Gastroesophageal sphincter (tissue), 4 donors: ENCODE measurements around the gene NODAL. TPM values are rescaled to one million over a fixed set of nuclear protein-coding genes. Genes with fewer than 3 reads are reported as not detected.

ENCODE experiments used
- ATAC-seq: fragments of 150-250 bp; one replicate; pipeline ENCODE4 v1.9.1; 2016; ENCODE audit warnings: mild to moderate bottlenecking, moderate library complexity
- H3K27ac ChIP-seq, 4 donors: fragments of 200-600 bp; sonication (generic) in 3 of 4; 1 replicate in 3 of 4; 2 replicates in 1 of 4; pipeline ENCODE4 v1.5.1; 2016 to 2019
- H3K27me3 ChIP-seq: fragments of 200-600 bp; sonication (generic); one replicate; pipeline ENCODE4 v1.5.1; 2019
- H3K36me3 ChIP-seq, 2 donors: fragments of 200-600 bp; sonication (generic); one replicate each; pipeline ENCODE4 v1.5.1; 2019; ENCODE audit warnings: control low read depth in 1 of 2
- H3K4me1 ChIP-seq, 3 donors: fragments of 200-600 bp; sonication (generic); 1 replicate in 2 of 3; 2 replicates in 1 of 3; pipeline ENCODE4 v1.5.1; 2016 to 2019; ENCODE audit warnings: control low read depth in 2 of 3
- H3K4me3 ChIP-seq, 2 donors: fragments of 200-600 bp; sonication (generic); one replicate each; pipeline ENCODE4 v1.5.1; 2019; ENCODE audit warnings: mild to moderate bottlenecking in 1 of 2, moderate library complexity in 1 of 2
- H3K9me3 ChIP-seq, 3 donors: fragments of 200-600 bp; sonication (generic); one replicate each; pipeline ENCODE4 v1.5.1; 2017 to 2019; ENCODE audit warnings: control low read depth in 2 of 3
- EP300 ChIP-seq: sonication (generic); formaldehyde crosslinking; IDR thresholded peaks from one replicate; pipeline ENCODE4 v1.6.1; 2017; ENCODE audit warnings: antibody characterized with exemption, mild to moderate bottlenecking
- POLR2A ChIP-seq, 2 donors: fragments of 450-650 bp; IDR thresholded peaks; one replicate each; pipeline ENCODE4 v1.6.1; 2017; ENCODE audit warnings: antibody characterized with exemption in 2 of 2, mild to moderate bottlenecking in 2 of 2, moderate library complexity in 1 of 2
- POLR2AphosphoS5 ChIP-seq: sonication (generic); formaldehyde crosslinking; IDR thresholded peaks from one replicate; pipeline ENCODE4 v1.6.1; 2017; ENCODE audit warnings: antibody characterized with exemption
- WGBS, 2 donors: methylation state at CpG; one replicate each; pipeline ENCODE4 v1.1.5; 2018; ENCODE audit warnings: low coverage in 1 of 2; 5-methylcytosine and 5-hydroxymethylcytosine counted together
- total RNA-seq, 4 donors: library from RNA; depleted of rRNA; stranded (reverse); fragments of >200 nt; gene quantifications; one replicate each; pipeline ENCODE4 v1.1.0, GENCODE V29; 2016
- TF ChIP-seq, protein P1 (sequence below), 4 experiments: fragments of 200-600 bp in 2 of 4; fragments of 450-650 bp in 2 of 4; sonication (generic) in 1 of 4; IDR thresholded peaks; one replicate each; pipeline ENCODE4 v1.5.1; 2017 to 2019; ENCODE audit warnings: antibody characterized with exemption in 4 of 4, mild to moderate bottlenecking in 2 of 4, moderate library complexity in 2 of 4

NODAL gene
- total RNA-seq, 4 donors from 2014 or later, result 0.40 TPM; not detected in 3

DNA sequence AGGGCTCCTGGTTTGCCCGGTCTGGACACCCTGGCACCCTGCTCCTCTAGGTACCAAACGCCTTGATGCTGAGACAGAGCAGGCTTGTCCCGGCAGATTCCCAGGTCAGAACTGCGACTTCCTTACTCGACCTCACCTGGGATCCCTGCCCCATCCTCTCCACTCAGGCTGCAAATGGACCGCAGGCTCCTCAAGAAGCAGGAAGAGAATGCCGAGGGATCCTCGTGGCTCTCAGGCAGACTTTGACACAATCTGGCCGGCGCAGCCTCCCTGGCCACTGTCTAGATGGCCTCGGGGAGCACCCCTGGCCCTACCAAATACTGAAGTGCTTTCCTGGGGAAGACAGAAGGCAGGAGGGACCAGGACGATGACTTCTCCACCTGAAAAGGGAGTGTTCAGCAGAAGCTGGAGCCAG lies 421 bp upstream of the NODAL start:
- no peak overlapping the region for H3K27ac ChIP-seq
- WGBS, 2 donors, result 60% methylated on average over 1 of the region's 12 CpGs; no CpG with 5 or more reads in 1 of the 2 donors
- peaks cover 0 to 41% (median 17%) of the 10 kb centered on the region in 3 donors for H3K4me1 ChIP-seq
- no peaks in the 10 kb centered on the region for H3K9me3 ChIP-seq
- no peaks in the 10 kb centered on the region for H3K36me3 ChIP-seq
- TF ChIP-seq, protein P1, sequence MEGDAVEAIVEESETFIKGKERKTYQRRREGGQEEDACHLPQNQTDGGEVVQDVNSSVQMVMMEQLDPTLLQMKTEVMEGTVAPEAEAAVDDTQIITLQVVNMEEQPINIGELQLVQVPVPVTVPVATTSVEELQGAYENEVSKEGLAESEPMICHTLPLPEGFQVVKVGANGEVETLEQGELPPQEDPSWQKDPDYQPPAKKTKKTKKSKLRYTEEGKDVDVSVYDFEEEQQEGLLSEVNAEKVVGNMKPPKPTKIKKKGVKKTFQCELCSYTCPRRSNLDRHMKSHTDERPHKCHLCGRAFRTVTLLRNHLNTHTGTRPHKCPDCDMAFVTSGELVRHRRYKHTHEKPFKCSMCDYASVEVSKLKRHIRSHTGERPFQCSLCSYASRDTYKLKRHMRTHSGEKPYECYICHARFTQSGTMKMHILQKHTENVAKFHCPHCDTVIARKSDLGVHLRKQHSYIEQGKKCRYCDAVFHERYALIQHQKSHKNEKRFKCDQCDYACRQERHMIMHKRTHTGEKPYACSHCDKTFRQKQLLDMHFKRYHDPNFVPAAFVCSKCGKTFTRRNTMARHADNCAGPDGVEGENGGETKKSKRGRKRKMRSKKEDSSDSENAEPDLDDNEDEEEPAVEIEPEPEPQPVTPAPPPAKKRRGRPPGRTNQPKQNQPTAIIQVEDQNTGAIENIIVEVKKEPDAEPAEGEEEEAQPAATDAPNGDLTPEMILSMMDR (IDR thresholded peaks at IDR 0.05), result no peak
- TF ChIP-seq POLR2A (IDR thresholded peaks at IDR 0.05), result no peak
- TF ChIP-seq EP300, result no peak
- no peak for TF ChIP-seq POLR2AphosphoS5
- H3K27me3 ChIP-seq, result peaks cover 40% of the 10 kb centered on the region
- no peak overlapping the region for H3K4me3 ChIP-seq
- ATAC-seq, result no peak

DNA sequence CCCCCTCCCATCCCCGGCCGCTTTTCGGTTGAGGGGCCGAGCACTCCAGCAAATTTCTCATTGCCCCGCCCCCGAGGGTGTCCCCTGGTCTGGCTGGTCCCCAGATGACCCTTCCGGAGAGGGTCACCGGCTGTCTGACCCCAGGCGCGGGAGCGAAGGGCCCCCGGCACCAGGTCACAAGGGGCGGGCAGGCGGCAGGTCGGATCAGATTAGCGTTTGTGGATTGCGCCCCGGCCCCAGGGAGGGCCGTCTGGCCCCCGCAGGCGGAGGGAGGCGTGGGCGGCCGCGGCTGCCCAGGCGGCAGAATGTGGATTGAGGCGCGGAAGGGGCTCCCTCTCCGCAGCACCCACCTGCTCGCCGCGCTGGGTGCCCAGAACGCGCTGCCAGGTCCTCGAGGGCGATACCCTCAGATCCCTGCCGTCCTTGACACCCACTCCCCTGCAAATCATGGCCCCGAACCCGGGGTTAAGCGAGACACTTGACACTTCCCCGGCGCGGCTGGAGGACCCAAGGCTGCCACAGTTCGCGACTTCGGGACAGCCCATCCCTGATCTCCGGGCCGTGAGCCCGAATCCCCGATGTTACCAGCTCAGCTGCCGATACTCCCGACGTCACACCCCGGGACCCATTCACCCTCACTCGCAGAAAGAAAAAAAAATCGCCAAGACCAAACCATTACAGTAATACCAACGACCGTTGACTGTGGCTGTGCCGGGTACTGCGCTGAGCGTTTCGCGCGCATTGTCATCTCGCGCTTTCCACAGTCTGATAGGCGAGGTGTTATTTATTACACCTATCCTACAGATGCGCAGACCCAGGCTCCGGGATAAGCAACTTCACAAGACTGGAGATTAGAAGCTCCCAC lies 953 bp downstream of the NODAL start:
- no peak overlapping the region for H3K27ac ChIP-seq
- H3K27me3 ChIP-seq, result peaks cover 40% of the 10 kb centered on the region
- peaks cover 0 to 28% (median 14%) of the 10 kb centered on the region in 3 donors for H3K4me1 ChIP-seq
- peak overlapping the region in 1 of 2 donors; percentile 41 for H3K4me3 ChIP-seq
- WGBS, 2 donors, result 0 to 30% methylated on average over 2 to 5 of the region's 69 CpGs
- TF ChIP-seq POLR2A (IDR thresholded peaks at IDR 0.05), result no peak
- no peak for TF ChIP-seq EP300
- TF ChIP-seq, protein P1 (IDR thresholded peaks at IDR 0.05), result no peak
- no peak for TF ChIP-seq POLR2AphosphoS5
- ATAC-seq, result no peak
- peaks cover 0 to 5% of the 10 kb centered on the region in 2 donors for H3K36me3 ChIP-seq
- no peaks in the 10 kb centered on the region for H3K9me3 ChIP-seq

DNA sequence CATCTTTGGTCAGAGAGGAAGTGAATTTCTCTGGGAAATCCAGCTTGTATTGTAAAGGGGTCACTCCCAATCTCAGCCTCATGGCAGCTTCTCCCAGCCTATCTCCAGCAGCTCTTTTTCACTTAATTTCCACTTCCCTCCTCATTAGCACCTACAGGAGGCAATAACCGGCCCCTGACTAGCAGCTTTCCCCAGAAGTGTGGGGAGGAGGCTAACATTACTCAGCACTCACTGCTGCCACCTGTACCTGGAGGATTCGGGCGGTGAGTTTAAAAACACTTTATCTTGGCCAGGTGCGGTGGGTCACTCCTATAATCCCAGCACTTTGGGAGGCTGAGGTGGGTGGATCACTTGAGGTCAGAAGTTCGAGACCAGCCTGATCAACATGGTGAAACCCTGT lies 3.8 kb downstream of the NODAL start:
- ATAC-seq, result no peak
- peaks cover 34% of the 10 kb centered on the region for H3K27me3 ChIP-seq
- 85 to 92% methylated on average over 4 to 5 of the region's 5 CpGs for WGBS, 2 donors

DNA sequence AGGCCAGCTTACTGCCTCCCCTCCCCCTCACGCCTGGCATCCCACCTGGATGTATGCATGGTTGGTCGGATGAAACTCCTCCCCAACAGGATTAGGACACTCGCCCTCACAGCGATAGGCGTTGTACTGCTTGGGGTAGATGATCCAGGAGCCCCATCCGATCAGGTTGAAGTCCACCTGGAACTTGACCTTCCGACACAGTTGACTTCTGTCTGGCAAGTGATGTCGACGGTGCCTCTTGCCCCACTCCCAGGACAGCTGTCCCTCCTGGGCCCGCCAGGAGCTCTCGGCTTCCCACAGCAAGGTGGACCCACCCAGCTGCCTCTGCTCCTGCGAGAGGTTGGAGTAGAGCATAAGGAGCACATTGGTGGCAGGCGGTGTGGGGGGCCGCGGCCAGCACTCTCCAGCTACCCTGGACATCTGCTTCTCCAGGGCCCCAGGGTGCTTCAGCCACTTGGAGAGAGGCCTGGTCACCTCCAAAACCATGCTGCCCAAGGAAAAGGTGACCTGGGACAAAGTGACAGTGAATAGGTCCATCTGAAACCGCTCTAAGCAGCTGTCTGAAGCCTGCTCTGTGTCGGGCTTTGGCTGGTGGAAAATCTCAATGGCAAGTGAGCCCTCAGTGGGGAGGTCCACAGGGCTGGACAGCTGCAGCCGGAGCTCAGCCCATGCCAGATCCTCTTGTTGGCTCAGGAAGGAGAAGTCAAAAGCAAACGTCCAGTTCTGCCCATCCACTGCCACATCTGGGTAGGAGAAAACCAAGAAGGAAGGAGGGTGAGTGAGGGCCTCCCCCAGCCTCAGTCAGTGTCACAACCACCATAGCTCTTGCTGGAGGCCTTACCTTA lies 6.0 kb downstream of the NODAL start:
- 75% methylated on average over 4 of the region's 19 CpGs; no CpG with 5 or more reads in 1 of the 2 donors for WGBS, 2 donors
- peaks cover 0 to 46% (median 22%) of the 10 kb centered on the region in 3 donors for H3K4me1 ChIP-seq
- peaks cover 12% of the 10 kb centered on the region for H3K27me3 ChIP-seq
- H3K4me3 ChIP-seq, result no peak overlapping the region
- ATAC-seq, result no peak
- H3K9me3 ChIP-seq, result no peaks in the 10 kb centered on the region
- peaks cover 0 to 11% of the 10 kb centered on the region in 2 donors for H3K36me3 ChIP-seq
- TF ChIP-seq POLR2AphosphoS5, result no peak
- no peak for TF ChIP-seq EP300
- TF ChIP-seq, protein P1 (IDR thresholded peaks at IDR 0.05), result no peak
- TF ChIP-seq POLR2A (IDR thresholded peaks at IDR 0.05), result no peak
- no peak overlapping the region for H3K27ac ChIP-seq

More for the DNA sequence above, 3.8 kb downstream of the NODAL start:
- H3K4me3 ChIP-seq, result no peak overlapping the region
- TF ChIP-seq POLR2A (IDR thresholded peaks at IDR 0.05) (no peak), EP300 (no peak)
- TF ChIP-seq, protein P1 (IDR thresholded peaks at IDR 0.05), result no peak
- H3K4me1 ChIP-seq, result peaks cover 0 to 37% (median 14%) of the 10 kb centered on the region in 3 donors
- H3K36me3 ChIP-seq, result peaks cover 0 to 11% of the 10 kb centered on the region in 2 donors
- no peaks in the 10 kb centered on the region for H3K9me3 ChIP-seq
- H3K27ac ChIP-seq, result no peak overlapping the region
